ENCODE results near the gene VPS35L.

VPS35L gene

DNA sequence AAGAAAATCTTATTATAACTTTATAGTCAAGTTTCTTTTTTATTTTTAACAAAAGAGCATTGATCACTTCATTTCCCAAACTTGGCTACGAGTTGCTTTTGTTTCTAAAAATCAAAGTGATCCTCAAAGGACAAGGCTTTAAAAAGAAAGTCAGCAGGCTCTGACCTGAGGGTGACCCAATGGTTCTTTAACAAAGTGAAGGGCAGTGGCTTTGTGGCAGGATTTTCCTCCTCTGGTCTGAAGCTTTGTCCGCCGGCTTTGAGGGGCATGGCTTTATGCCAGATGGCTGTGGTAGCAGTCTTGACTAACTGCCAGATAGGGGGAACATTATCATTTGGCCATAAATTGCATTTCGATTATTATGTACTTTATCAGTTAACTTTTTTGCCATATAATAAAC lies 191.1 kb downstream of the VPS35L start:
- peak in 1 of 51 donors; percentile 15 for DNase-seq

DNA sequence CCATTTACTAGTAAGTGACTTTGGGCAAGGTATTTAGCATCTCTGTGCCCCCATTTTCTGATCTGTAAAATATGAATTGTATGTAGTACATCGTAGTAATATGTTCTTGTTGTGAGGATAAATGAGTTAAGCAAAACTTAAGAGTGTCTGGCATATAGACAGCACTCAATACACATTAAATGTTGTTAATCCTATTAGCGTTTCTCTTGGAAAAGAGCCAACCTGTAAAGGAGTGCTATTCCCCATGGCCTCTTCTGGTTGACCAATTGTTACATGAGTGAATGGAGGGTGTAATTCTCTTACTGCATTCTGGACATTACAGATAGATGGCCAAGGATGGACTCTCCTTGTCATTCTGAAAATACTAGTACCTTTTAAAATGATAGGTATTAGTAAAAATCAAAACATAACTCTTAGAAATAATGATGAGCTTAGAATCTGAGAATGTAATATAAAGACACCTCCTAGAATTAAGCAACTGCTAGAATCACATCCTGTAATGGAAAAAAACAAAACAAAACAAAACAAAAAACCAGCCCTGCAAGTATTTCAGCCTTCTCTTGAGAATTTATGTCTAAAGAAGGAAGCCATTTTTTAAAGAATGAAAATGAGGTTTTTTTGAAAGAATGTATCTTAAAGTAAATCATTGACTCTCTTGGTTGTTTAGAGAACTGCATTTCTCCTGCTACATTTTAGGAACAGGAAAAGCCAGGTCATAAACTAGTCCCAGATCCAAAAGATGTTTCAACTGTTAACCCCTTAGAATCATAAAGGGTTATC lies 193.1 kb downstream of the VPS35L start:
- DNase-seq, result no peak

DNA sequence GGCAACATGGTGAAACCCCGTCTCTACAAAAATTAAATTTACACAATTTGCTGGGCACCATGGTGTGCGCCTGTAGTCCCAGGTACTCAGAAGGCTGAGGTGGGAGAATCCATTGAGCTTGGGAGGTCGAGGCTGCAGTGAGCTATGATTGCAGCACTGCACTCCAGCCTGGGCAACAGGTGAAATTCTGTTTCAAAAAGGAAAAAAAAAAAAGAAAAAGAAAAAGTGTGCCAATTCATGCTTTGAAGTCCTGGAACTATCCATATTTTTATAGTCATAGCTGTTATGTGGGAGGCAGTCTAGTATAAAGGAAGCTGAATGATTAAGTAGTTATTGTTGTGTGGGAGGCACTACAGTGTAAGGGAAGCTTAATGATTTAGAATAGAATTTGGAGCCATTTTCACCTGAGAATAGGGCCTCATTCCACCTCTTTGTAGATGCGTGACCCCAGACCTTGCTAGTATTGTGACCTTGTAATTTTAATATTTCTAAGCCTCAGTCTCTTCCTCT lies 194.1 kb downstream of the VPS35L start:
- DNase-seq, result no peak

All from hypothalamus (tissue), 51 donors.